Cortex of kidney (tissue), 1 donor: ENCODE data around the gene MME.

ENCODE experiments used
- DNase-seq: peaks from one replicate; lab custom pipeline; 2025; lab: John Stamatoyannopoulos, UW

MME gene

GRCh38 chr3:155149494-155149893 lies 69.4 kb downstream of the MME start:
- no peak for DNase-seq

- DNase-seq = no peak
Measured at GRCh38 chr3:155153242-155154186, 73.4 kb downstream of the MME start.

GRCh38 chr3:155154255-155154654 lies 74.1 kb downstream of the MME start:
- DNase-seq = no peak

DNA sequence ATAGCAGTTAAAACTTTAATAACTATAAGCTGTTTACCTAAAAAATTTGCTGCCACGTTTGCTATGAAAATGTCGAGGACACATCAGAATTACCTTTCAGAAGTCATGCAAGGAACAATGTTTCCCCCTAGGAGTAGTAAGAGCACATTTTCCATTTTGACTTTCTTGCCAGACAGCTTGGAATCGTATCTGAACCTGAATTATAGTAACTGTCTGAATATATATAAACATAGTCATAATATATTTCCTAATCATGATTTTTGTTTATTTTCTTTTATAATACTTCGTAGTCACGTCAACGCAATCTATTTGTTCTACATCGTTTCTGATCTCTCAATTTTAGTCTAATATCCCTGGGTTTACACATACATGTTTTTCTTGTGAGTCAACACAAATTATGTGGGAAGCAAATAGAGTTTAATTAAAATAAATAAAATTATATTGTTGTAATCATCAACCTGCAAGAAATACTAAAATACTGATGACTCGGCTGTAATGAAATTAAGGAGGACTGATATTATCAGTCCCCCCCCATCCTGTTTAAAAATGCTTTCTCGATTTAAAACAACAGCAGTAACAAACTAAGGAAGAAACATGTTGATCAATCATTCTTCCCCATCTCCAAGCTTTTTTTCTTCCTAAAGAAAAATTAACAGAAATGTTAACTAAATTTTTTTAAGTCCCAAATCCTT lies 78.4 kb downstream of the MME start:
- DNase-seq = no peak

DNA sequence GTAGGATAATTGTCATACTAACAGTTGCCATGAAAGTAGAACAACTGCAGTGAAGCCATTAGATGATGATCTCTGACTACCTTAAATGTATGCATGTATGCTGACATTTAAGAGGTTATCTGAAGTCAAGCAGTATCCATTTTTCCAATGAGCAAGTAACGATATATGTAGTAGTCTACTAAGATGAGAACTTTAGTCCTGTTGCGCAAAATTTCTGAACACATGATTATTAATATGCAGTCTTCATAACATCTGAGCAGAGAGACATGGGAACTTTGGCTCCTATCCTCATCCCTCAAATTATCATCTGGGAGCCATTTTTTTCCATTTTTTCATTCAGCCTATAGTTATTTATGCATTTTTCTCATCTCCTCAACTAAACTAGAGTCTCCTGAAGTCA lies 79.2 kb downstream of the MME start:
- DNase-seq = no peak

DNA sequence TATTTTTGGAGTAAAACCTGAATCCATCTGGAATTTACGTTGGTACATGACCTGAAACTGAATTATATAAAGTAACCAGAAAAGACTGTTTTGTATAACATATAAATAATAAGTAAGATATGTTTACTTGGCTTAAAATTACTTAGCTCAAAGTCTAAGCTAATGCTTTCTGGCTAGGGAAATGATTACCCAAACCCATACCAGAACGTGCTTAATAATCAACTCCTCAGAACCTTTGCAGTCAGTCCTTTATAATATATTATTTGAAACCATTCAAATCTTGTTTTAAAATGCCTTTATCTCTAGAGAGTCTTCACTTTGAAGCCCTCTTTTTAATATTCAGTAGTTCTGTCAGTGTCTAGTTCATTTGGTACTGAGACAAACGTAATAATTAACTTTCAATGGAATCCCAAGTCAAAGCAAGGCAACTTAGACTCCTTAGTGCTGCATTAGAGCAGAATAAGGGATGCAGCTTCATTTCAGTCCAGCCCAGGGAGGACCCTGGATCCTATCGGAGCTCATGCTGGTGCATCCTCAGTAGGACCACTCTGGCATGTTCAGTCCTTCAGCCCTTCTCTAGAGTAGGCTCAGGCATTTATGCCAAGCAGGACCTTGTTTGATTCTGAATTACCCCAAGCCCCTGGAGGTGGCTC lies 81.6 kb downstream of the MME start:
- DNase-seq = no peak

DNA sequence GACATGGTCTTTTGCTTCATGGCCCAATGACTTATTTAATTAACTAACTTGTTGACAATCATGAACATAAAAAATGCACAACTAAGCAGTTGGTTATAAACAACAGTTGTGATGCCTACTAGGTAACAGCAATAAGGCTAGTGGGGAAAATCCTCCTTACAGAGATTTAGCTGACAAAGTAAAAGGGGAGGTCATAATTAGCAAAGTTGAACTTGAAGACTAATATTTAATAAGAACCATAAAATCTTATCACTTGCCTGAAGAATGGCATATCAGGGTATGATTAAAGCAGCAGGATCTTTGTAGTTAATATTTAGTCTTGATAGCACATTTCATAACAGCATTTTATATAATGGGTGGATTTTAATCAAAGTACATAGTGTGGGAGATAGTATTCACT lies 84.2 kb downstream of the MME start:
- DNase-seq = no peak

DNA sequence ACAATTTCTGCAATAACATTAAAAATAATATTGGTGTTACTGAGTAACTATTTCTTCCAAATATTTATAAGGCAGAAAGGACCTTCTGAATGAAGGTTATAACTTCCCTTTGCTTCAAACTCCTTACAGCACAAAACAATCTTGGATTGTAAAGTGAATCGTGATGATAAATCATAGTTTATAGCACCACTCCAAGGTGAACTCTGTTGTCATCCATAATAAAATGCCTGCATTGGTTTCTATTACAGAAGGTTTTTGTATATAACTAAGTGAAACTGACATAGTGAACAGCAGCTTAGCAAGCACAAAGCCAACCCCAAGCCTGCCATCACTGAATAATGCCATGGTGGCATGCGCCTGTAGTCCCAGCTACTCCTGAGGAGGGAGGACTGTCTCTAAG lies 86.3 kb downstream of the MME start:
- DNase-seq = no peak

DNA sequence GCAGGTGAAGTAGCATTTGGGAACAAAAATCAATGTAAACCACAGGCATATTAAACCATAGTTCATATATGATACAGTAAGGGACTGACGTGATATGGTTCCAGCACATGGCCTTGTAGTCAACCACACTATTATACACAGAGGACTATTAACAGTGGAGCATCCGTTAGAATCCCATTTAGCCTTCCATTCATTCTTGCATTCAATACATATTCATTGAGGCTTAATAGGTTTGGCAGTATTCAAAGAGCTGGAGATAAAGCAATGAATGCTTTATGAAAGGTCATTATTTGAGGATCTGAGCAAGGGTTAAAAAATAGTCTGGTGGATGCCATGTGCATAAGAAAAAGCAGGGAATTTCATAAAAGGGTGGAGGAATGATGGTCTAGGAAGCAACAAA lies 89.1 kb downstream of the MME start:
- no peak for DNase-seq

DNA sequence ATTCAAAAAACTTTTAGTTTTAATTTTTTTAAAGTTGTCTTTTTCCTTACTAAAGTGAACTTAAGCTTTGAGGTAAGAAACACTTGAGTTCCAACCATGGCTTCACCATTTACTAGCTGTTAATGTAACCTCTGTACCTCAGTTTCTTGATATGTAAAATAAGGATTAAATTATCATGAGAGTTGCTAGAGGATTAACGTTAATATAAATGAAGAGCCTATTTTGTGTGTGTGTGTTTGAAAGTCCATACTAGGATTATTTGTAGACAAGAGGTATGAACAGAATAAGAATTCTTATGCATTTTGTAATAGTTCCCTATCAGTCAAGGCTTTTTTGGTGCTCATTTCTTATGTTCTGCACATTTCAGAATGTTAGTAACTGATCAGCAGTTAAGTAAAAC lies 93.7 kb downstream of the MME start:
- no peak for DNase-seq

GRCh38 chr3:155178810-155179436 lies 98.8 kb downstream of the MME start:
- DNase-seq = no peak

DNA sequence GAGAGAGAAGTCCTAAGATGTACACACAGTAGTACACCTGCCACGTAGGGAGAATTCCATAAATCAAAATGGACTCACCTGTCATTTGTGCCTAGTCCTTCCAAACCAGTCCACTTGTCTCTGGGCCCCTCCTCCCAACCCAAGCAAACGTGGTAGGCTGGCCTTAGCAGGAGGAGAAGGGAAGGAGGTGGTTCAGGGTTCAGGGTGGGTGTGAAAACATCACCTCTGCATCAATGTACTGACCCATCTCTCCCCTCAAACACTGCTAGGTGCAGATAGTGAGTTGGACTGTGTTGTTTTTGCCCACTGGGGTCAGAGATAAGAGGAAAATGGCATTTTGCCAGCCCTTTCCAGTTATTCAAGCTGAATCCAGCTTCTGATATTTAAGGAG lies 99.3 kb downstream of the MME start:
- no peak for DNase-seq

- no peak for DNase-seq
Measured at GRCh38 chr3:155179966-155180757, 100.0 kb downstream of the MME start.

DNA sequence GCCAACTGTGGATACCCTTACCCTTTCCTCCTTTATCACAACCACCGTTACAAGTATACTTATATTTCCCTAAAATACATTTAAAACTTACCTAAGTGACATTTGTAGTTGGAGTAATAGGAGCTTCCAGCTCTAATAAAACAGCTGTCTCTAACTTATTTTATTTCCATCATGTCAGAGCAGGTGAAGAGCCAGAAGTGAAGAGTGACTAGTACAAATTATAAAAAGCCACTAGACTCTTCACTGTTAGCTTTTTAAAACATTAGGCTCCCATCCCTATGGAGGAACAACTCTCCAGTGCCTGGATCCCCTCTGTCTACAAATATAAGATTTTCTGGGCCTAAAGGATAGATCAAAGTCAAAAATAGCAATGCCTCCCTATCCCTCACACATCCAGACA lies 102.3 kb downstream of the MME start:
- DNase-seq = no peak

- no peak for DNase-seq
Measured at GRCh38 chr3:155184011-155184410, 103.9 kb downstream of the MME start.

GRCh38 chr3:155185631-155186071 lies 105.5 kb downstream of the MME start:
- no peak for DNase-seq

DNA sequence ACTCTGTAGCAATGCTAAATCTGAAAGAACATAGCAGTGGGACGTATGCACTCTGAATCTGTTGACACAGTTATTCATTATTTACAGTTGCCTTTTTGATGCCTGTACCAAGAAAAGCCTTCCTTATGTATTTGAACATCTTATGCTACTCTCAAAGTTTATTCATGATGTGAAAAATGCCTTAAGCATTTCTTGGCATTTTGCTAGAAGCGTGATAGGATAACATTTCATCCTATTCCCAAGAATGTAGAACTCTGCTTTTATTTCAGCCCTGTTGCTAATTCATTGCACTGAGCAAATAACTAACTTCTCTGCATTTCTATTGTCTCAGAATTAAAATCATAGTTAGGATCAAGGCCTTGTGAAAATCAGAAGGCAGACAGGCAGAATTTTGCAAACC lies 107.9 kb downstream of the MME start:
- no peak for DNase-seq

GRCh38 chr3:155189478-155189877 lies 109.4 kb downstream of the MME start:
- no peak for DNase-seq

GRCh38 chr3:155190691-155191090 lies 110.6 kb downstream of the MME start:
- DNase-seq = no peak

DNA sequence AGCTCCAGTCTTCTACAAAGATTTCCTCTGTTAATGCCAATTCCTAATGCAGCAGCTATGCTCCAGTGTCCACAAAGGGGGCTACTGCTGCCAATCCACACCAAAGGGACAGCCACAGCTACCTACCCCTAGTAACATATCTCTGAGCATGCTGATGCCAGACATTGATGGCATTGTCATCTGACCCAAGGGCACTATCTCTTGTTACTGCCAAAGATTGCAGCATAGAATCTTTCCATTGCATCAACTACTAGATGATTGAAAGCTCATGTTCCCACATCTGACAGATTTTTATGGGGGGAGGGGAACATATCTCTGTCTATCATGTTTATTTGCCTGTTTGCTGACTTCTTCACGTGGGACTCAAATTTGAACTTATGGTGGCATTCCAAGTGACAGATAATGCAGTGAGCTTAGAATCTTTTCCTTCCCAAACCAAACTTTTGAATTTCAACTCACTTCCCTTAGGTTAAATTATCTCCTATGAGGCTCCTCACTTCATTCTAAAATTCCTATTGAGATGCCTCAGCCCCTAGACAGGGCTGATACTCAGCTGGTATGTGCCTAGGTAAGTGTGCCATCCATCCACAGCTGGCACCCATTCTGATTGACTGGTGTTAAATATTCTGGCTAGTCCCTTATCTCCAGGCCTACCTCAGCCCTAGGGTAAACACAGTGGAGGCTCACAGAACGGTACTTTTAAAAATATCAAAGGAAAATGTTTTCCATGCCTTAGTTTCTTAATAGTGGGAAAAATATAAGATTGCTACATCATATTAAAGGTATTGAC lies 113.0 kb downstream of the MME start:
- DNase-seq = no peak

- DNase-seq = no peak
Measured at GRCh38 chr3:155193868-155194267, 113.7 kb downstream of the MME start.
